Tibial artery (tissue), 4 donors: Measurements from ENCODE around the gene TSSC4.

Experiments
- DNase-seq, 2 donors: peaks; one replicate each; pipeline ENCODE4 v3.0.0-alpha.2; 2019
- H3K27ac ChIP-seq, 2 donors: fragments of 200-600 bp; sonication (generic) in 1 of 2; 1 replicate in 1 of 2; 2 replicates in 1 of 2; pipeline ENCODE4 v1.5.1; 2018 to 2019; ENCODE audit warnings: mild to moderate bottlenecking in 1 of 2
- H3K27me3 ChIP-seq, 2 donors: fragments of 200-600 bp; sonication (generic) in 1 of 2; one replicate each; pipeline versions ENCODE4 v1.5.1 to v1.6.0; 2016 to 2019
- H3K36me3 ChIP-seq, 3 donors: fragments of 200-600 bp; sonication (generic) in 2 of 3; one replicate each; pipeline ENCODE4 v1.5.1; 2016 to 2019; ENCODE audit warnings: mild to moderate bottlenecking in 2 of 3
- H3K4me1 ChIP-seq, 4 donors: fragments of 200-600 bp; sonication (generic) in 2 of 4; 1 replicate in 3 of 4; 2 replicates in 1 of 4; pipeline ENCODE4 v1.5.1; 2016 to 2019
- H3K4me3 ChIP-seq, 2 donors: fragments of 200-600 bp; sonication (generic) in 1 of 2; 1 replicate in 1 of 2; 2 replicates in 1 of 2; pipeline ENCODE4 v1.5.1; 2018 to 2019; ENCODE audit warnings: mild to moderate bottlenecking in 2 of 2
- H3K9me3 ChIP-seq, 3 donors: fragments of 200-600 bp; sonication (generic) in 1 of 3; one replicate each; pipeline ENCODE4 v1.5.1; 2016 to 2019
- intact Hi-C: fragments of 100-400 bp; cut with DNase I; formaldehyde crosslinking; loops from one replicate; pipeline ENCODE4 v1.15.0; 2023; ENCODE audit warnings: low total_unique reads
- TF ChIP-seq, protein P1 (sequence below), 2 experiments: fragments of 200-600 bp in 1 of 2; fragments of 450-650 bp in 1 of 2; IDR thresholded peaks; one replicate each; pipeline ENCODE4 v1.5.1; 2017 to 2019; ENCODE audit warnings: antibody characterized with exemption in 2 of 2, mild to moderate bottlenecking in 1 of 2, moderate library complexity in 1 of 2

The TSSC4 gene

DNA sequence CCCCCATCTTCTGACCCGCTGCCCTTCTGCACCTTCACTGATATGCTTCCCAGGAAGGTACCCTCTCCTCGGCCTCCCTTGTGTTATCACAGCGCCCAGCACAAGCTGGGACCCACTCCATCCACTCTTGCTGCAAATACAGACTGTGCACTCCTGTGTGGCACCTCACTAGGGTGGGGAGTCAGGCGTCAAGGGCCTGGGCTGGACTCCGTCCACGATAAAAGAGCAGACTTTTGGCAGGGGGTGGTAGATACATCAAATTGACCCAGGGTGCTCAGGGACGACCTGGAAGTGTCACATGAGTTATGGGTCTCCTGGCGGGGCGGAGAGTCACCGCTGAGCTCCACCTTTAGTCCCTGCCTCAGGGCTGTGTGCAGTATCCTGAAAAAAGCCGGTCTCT lies 42.9 kb downstream of the TSSC4 start:
- no peak overlapping the region for H3K27ac ChIP-seq
- peak in 1 of 2 donors; percentile 51 for DNase-seq
- peaks cover 0 to 22% (median 7%) of the 10 kb centered on the region in 4 donors for H3K4me1 ChIP-seq
- H3K4me3 ChIP-seq: no peak overlapping the region
- H3K36me3 ChIP-seq: no peaks in the 10 kb centered on the region
- intact Hi-C loops: no loop called here
- TF ChIP-seq, protein P1, sequence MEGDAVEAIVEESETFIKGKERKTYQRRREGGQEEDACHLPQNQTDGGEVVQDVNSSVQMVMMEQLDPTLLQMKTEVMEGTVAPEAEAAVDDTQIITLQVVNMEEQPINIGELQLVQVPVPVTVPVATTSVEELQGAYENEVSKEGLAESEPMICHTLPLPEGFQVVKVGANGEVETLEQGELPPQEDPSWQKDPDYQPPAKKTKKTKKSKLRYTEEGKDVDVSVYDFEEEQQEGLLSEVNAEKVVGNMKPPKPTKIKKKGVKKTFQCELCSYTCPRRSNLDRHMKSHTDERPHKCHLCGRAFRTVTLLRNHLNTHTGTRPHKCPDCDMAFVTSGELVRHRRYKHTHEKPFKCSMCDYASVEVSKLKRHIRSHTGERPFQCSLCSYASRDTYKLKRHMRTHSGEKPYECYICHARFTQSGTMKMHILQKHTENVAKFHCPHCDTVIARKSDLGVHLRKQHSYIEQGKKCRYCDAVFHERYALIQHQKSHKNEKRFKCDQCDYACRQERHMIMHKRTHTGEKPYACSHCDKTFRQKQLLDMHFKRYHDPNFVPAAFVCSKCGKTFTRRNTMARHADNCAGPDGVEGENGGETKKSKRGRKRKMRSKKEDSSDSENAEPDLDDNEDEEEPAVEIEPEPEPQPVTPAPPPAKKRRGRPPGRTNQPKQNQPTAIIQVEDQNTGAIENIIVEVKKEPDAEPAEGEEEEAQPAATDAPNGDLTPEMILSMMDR (IDR thresholded peaks at IDR 0.05): no peak
- H3K27me3 ChIP-seq: peaks cover 0 to 75% of the 10 kb centered on the region in 2 donors
- no peaks in the 10 kb centered on the region for H3K9me3 ChIP-seq

DNA sequence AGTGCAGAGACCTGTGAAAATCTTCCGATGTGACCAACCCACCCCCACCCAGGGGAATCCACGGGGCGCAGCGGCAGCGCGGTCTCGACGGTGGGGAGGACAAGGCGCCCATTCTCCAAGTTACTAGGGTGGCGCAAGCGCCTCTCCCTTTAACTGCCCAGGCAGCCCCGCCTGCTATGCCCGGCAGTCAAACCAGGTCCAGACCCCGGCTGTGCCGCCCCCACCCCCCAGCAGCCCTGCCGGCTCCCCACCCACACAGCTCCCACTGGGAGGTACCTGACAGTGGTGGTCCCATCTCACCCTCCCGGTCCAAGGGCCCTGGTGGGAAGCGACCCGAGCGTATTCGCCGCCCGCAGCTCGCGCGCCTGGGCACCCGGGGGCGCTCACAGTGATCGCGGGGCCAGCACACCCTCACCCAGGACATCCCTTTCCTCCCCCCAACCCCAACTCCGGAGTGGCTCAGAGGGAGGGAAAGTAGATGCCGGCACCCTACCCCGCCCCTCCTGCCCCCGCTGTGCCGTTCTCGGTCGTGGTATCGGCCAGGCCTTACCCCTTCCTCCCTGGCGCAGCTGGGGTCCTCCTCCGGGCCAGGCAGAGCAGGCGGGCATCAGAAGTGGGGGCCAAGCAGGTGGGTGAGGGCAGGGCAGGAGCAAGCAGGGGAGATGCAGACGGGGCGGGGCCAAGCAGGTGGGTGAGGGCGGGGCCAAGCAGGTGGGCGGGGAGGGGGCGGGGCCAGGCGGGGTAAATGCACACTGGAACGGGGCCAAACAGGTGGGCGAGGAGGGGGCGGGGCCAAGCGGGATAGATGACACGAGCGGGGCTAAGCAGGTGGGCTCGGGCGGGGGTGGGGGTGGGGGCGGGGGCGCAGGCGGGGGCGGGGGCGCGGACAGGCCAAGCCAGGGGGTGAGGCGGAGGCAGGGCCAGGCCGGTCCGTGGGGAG lies 43.6 kb downstream of the TSSC4 start, which contains the start of gene TRPM5:
Gene TRPM5 (minus strand): TSS at position 634 of the 940 bp plus-strand sequence. CDS start 21,478 bp downstream, outside the sequence.
- TF ChIP-seq, protein P1 (IDR thresholded peaks at IDR 0.05): no peak

DNA sequence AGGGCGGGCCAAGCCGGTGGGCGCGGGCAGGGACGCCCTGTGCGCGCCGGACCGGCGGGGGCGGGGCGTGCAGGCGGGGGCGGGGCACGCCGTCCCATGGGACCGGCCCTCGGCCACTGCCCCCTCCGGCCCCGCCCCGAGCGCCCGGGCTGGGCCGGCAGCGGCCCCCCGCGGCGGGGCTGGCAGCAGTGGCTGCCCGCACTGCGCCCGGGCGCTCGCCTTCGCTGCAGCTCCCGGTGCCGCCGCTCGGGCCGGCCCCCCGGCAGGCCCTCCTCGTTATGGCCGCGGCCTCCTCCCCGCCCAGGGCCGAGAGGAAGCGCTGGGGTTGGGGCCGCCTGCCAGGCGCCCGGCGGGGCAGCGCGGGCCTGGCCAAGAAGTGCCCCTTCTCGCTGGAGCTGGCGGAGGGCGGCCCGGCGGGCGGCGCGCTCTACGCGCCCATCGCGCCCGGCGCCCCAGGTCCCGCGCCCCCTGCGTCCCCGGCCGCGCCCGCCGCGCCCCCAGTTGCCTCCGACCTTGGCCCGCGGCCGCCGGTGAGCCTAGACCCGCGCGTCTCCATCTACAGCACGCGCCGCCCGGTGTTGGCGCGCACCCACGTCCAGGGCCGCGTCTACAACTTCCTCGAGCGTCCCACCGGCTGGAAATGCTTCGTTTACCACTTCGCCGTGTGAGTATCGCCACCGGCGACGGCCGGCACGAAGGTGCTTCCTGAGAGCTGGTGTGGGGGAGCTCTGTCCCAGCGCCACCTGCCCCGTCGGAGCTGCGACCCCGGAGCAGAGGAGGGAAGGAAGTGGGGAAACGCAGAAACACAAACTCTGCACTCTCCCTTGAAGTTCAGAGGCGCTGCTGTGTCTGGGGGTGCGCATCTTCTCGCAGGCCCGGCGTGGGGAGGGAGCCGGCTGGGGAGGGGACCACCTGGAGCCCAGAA lies 44.5 kb downstream of the TSSC4 start, which contains the start of gene KCNQ1:
Gene KCNQ1 (plus strand): TSS at position 188 of the 925 bp plus-strand sequence. CDS start 91 bp downstream, at position 279.
- H3K27ac ChIP-seq: no peak within 1 kb of the TSS
- DNase-seq: peak in 1 of 2 donors; percentile 61
- H3K36me3 ChIP-seq: no peaks in the 10 kb centered on the region
- peaks cover 0 to 22% (median 7%) of the 10 kb centered on the region in 4 donors for H3K4me1 ChIP-seq
- H3K9me3 ChIP-seq: no peaks in the 10 kb centered on the region
- H3K4me3 ChIP-seq: peak within 1 kb of the TSS; percentile 31 to 37
- intact Hi-C loops: no loop called here
- TF ChIP-seq, protein P1 (IDR thresholded peaks at IDR 0.05): no peak
- peaks cover 0 to 88% of the 10 kb centered on the region in 2 donors for H3K27me3 ChIP-seq

More for the DNA sequence above, 43.6 kb downstream of the TSSC4 start, which contains the start of gene TRPM5:
- no peaks in the 10 kb centered on the region for H3K36me3 ChIP-seq
- H3K27ac ChIP-seq: no peak within 1 kb of the TSS
- H3K4me1 ChIP-seq: peaks cover 0 to 22% (median 7%) of the 10 kb centered on the region in 4 donors
- H3K9me3 ChIP-seq: no peaks in the 10 kb centered on the region
- H3K27me3 ChIP-seq: peaks cover 0 to 82% of the 10 kb centered on the region in 2 donors
- intact Hi-C loops: no loop called here
- DNase-seq: peak in 1 of 2 donors; percentile 63
- peak within 1 kb of the TSS; percentile 31 to 37 for H3K4me3 ChIP-seq

DNA sequence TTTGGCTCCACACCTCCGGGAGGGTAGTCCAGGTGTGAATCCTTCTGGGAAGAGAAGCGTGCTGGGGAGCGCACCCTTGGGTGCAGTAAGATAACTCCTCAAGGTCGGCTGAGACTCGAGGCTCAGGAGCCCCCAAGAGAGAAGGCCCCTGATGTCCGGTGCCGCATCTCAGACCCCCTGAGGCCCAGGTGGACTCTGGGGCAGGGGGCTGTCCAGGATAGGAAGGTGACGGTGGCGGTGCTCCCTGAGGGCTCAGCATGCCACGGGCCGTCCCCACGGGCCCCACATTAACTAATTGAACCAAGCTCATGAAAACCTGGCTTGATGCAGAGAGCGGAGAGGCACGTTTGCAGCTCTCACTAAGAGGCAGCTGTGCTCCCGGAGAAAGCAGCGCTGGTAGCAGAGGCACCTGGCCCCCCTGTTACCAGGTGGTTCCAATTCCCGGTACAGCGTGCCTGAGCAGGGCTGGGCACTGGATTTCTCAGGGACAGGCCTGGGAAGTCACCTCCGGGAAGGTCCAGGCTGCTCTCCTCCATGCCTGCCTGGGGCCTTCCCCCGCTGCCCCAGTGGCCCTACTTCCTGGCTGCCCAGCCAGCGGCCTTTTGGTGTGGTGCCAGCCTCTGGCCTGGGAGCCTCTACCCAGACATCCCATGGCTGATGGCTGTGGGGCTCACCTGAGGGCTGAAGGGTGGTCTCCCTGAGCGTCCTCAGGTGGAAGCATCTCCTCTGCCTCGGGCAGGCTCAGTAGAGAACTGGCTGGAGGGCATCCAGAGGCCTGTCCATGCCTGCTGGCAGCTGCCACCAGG lies 45.4 kb downstream of the TSSC4 start:
- intact Hi-C loops: no loop called here
- peaks cover 0 to 86% of the 10 kb centered on the region in 2 donors for H3K27me3 ChIP-seq
- H3K9me3 ChIP-seq: no peaks in the 10 kb centered on the region
- no peak for DNase-seq
- H3K4me3 ChIP-seq: peak overlapping the region; percentile 31 to 37
- TF ChIP-seq, protein P1 (IDR thresholded peaks at IDR 0.05): no peak
- no peak overlapping the region for H3K27ac ChIP-seq
- peaks cover 0 to 22% (median 7%) of the 10 kb centered on the region in 4 donors for H3K4me1 ChIP-seq
- no peaks in the 10 kb centered on the region for H3K36me3 ChIP-seq
